Peyer's patch (tissue), 4 donors: ENCODE data around the gene COL27A1. TPM values are rescaled to one million over a fixed set of nuclear protein-coding genes. Genes with fewer than 3 reads are reported as not detected.

ENCODE experiments used
- DNase-seq, 3 donors: peaks; one replicate each; pipeline ENCODE4 v3.0.0-alpha.2; 2017 to 2019
- H3K27ac ChIP-seq, 4 donors: fragments of 200-600 bp; sonication (generic); one replicate each; pipeline ENCODE4 v1.5.1; 2016 to 2019
- H3K27me3 ChIP-seq, 2 donors: fragments of 200-600 bp; sonication (generic); one replicate each; pipeline ENCODE4 v1.5.1; 2019
- H3K36me3 ChIP-seq, 3 donors: fragments of 200-600 bp; sonication (generic); one replicate each; pipeline ENCODE4 v1.5.1; 2016 to 2019
- H3K4me1 ChIP-seq, 4 donors: fragments of 200-600 bp; sonication (generic); one replicate each; pipeline ENCODE4 v1.5.1; 2016 to 2019
- H3K4me3 ChIP-seq, 4 donors: fragments of 200-600 bp; sonication (generic); 1 replicate in 3 of 4; 2 replicates in 1 of 4; pipeline ENCODE4 v1.5.1; 2016 to 2019; ENCODE audit warnings: mild to moderate bottlenecking in 1 of 4
- H3K9me3 ChIP-seq, 4 donors: fragments of 200-600 bp; sonication (generic); one replicate each; pipeline ENCODE4 v1.5.1; 2016 to 2019; ENCODE audit warnings: mild to moderate bottlenecking in 1 of 4
- POLR2A ChIP-seq, 2 donors: fragments of 450-650 bp; IDR thresholded peaks; one replicate each; pipeline ENCODE4 v1.5.1; 2017; ENCODE audit warnings: antibody characterized with exemption in 2 of 2, mild to moderate bottlenecking in 2 of 2, moderate library complexity in 2 of 2
- total RNA-seq, 4 donors: library from RNA; depleted of rRNA; stranded (reverse); fragments of >200 nt; gene quantifications; one replicate each; pipeline ENCODE4 v1.1.0, GENCODE V29; 2016
- TF ChIP-seq, protein P1 (sequence below), 6 experiments: fragments of 450-650 bp in 4 of 6; fragments of 200-600 bp in 2 of 6; sonication (generic) in 1 of 6; IDR thresholded peaks; one replicate each; pipeline ENCODE4 v1.5.1; 2017 to 2019; ENCODE audit warnings: antibody characterized with exemption in 6 of 6, mild to moderate bottlenecking in 3 of 6, moderate library complexity in 1 of 6

Gene COL27A1
- total RNA-seq, 4 donors from 2014 or later: 5.8 to 23.1 (median 7.2) TPM

DNA sequence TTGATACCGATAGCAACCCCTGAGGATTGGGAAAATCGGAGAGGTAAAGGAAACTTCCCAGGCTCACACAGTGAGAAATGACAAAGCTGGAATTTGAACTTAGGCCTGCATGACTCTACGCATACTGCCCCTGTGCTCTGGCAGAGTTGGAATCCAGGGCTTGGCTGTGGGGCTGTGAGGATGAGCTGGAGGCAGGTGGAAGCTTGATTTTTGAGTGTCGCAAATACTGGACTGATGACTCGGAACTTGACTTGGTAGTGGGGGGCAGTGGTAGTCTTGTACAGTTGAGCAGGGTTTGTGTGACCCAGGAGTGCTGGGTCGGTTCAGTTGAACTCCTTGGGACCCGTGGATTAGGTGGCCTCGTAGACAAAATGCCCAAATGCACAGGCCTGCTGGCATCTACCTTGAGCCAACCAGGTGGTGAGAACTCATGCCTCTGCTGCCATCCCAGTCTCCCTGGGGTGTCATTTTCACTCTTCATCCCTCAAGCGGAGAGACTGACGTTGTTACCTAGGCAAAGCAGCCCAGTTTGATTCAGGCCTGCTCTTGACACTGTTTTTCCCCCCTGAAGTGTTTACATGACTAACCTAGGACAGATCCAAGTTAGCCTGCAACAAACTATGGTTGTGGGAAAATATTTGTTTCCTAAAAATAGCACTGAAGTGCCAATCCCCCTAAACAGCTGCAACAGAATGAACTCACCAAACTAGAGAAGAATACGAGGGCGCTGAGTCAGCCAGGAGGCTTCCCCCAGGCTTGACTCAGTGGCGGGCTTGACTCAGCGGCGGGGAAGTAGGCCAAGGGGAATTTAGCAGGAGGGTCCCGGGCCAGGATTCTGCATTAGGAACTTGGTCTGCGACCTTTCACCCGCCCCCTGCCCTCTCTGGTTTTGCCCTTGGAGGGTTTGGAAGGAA, 121.8 kb downstream of the COL27A1 start:
- no peak overlapping the region for H3K4me3 ChIP-seq
- H3K9me3 ChIP-seq: no peaks in the 10 kb centered on the region
- no peak overlapping the region for H3K27ac ChIP-seq
- no peaks in the 10 kb centered on the region for H3K27me3 ChIP-seq
- no peaks in the 10 kb centered on the region for H3K4me1 ChIP-seq
- H3K36me3 ChIP-seq: no peaks in the 10 kb centered on the region
- TF ChIP-seq, protein P1, sequence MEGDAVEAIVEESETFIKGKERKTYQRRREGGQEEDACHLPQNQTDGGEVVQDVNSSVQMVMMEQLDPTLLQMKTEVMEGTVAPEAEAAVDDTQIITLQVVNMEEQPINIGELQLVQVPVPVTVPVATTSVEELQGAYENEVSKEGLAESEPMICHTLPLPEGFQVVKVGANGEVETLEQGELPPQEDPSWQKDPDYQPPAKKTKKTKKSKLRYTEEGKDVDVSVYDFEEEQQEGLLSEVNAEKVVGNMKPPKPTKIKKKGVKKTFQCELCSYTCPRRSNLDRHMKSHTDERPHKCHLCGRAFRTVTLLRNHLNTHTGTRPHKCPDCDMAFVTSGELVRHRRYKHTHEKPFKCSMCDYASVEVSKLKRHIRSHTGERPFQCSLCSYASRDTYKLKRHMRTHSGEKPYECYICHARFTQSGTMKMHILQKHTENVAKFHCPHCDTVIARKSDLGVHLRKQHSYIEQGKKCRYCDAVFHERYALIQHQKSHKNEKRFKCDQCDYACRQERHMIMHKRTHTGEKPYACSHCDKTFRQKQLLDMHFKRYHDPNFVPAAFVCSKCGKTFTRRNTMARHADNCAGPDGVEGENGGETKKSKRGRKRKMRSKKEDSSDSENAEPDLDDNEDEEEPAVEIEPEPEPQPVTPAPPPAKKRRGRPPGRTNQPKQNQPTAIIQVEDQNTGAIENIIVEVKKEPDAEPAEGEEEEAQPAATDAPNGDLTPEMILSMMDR (IDR thresholded peaks at IDR 0.05): no peak
- DNase-seq: peak in 1 of 3 donors; percentile 43

DNA sequence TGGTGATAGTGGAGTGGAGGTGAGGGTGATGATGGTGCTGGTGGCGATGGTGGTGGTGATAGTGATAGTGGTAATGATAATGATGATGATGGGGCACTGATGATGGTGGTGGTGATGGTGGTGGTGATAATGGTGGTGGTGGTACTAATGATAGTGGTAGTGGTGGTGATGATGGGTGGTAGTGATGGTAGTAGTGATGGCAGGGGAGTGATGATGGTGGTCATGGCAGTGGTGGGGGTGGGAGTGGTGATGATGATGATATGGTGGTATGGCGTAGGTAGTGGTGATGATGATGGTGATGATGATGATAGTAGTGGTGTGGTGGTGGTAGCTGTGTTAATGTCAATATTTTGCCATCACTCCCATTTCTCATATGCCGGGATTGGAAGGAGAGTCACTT, 123.0 kb downstream of the COL27A1 start:
- TF ChIP-seq, protein P1 (IDR thresholded peaks at IDR 0.05): no peak
- TF ChIP-seq POLR2A (IDR thresholded peaks at IDR 0.05): no peak
- Histone ChIP-seq H3K4me3 (no peak overlapping the region), H3K27me3 (no peaks in the 10 kb centered on the region), H3K9me3 (no peaks in the 10 kb centered on the region), H3K36me3 (no peaks in the 10 kb centered on the region), H3K27ac (no peak overlapping the region), H3K4me1 (no peaks in the 10 kb centered on the region)
- peak in 1 of 3 donors; percentile 0 for DNase-seq

DNA sequence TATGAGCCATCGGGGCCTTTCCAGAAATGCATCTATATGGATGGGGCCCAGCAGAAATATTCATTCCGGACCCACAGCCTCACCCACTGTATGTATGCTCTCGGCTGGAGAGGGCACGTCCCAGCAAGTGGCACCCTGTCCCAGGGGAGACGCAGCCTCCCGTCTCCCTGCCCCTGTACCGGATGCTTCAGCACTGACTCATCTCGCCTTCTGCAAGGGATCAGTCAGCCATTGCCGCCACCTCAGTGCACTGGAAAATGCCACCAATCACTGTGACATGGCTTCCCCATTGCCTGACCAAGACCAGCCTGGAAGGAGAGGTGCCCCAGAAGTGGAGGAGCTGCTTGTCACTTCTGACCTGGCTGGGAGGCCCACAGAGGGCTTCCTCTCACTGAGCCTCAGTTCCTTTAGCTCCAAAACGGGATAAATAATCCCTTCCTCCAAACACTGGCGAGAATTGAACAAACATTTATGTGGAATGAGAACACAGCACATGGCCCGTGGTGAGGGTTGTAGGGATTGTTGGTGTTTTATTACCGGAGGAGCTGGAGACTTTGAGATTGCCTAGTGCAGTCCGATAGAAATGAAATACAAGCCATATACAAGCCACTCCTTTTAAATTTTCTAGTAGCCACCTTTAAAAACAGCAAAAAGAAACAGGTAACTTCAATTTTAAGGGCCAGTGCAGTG, 123.7 kb downstream of the COL27A1 start:
- Histone ChIP-seq H3K9me3 (no peaks in the 10 kb centered on the region), H3K4me3 (no peak overlapping the region), H3K36me3 (no peaks in the 10 kb centered on the region), H3K27me3 (no peaks in the 10 kb centered on the region), H3K27ac (no peak overlapping the region), H3K4me1 (no peaks in the 10 kb centered on the region)
- no peak for TF ChIP-seq POLR2A (IDR thresholded peaks at IDR 0.05)
- TF ChIP-seq, protein P1 (IDR thresholded peaks at IDR 0.05): no peak
- DNase-seq: peak in 1 of 3 donors; percentile 34

DNA sequence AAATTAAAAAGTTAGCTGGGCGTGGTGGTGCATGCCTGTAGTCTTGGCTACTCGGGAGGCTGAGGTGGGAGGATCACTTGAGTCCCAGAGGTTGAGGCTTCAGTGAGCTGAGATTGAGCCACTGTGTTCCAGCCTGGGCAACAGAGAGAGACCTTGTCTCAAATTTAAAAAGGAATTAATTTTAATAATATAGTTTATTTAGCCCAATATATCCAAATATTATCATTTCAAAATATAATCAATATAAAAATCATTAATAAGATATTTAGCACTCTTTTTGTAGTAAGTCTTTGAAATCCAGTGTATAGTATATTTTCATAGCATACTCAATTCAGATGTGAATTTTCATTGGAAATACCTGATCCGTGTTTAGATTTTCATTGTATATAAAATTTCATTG, 124.4 kb downstream of the COL27A1 start:
- no peaks in the 10 kb centered on the region for H3K9me3 ChIP-seq
- H3K4me3 ChIP-seq: no peak overlapping the region
- no peaks in the 10 kb centered on the region for H3K4me1 ChIP-seq
- no peaks in the 10 kb centered on the region for H3K27me3 ChIP-seq
- TF ChIP-seq POLR2A (IDR thresholded peaks at IDR 0.05): no peak
- TF ChIP-seq, protein P1 (IDR thresholded peaks at IDR 0.05): no peak
- H3K36me3 ChIP-seq: no peaks in the 10 kb centered on the region
- H3K27ac ChIP-seq: no peak overlapping the region
- peak in 1 of 3 donors; percentile 6 for DNase-seq

DNA sequence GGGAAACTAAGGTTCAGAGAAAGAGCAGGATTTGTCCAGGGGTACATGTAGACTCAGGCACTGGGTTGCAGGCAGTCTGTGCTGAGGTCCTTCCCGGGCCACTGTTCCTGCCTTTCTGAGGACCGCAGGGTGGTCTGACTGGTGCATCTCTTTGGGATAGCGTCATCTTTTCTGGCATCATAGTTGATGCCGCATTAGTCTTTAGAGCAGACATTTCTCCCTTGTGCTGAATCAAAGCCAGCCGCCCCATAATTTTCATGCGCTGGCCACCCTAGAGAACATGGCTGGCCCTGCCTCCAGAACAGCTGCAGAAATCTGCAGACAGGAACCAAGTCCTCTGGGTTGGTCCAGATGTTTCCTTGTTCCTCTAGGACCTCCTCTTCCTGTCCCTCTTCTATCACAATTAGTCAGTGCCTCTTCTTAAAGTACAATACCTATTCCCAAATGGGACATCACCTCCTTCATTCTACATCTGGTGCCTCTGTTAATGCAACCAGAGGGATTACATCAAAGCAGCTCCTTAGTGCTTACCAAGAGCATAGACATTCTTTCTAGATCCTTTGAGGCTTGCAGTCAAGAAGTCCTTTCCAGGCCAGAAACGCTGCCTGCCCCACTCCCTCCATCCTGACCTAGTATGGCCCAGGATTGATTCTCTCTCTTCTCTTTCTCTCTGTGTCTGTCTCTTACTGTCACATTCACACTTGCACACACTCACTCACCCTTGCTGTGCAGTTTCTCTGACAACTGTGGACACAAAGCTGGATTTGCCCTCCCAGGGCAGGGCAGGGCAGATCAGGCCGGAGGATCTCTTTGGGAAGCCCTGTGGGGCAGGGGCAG, 125.5 kb downstream of the COL27A1 start:
- Histone ChIP-seq H3K9me3 (no peaks in the 10 kb centered on the region), H3K4me1 (no peaks in the 10 kb centered on the region), H3K36me3 (no peaks in the 10 kb centered on the region), H3K27ac (peak overlapping the region in 1 of 4 donors; percentile 1), H3K4me3 (no peak overlapping the region), H3K27me3 (no peaks in the 10 kb centered on the region)
- no peak for TF ChIP-seq POLR2A (IDR thresholded peaks at IDR 0.05)
- TF ChIP-seq, protein P1 (IDR thresholded peaks at IDR 0.05): no peak
- peak in 1 of 3 donors; percentile 29 for DNase-seq
